VCaP (cell line): ENCODE measurements around the gene PRICKLE2.

Experiments used
- H3K27ac ChIP-seq: fragments of 450-650 bp; 2 replicates; pipeline ENCODE4 v1.5.1; 2017
- CTCF ChIP-seq: fragments of 450-650 bp; conservative IDR thresholded peaks from 2 replicates; pipeline ENCODE4 v1.5.1; 2017; ENCODE audit warnings: mild to moderate bottlenecking, moderate library complexity

PRICKLE2 gene

GRCh38 chr3:64268926-64269325 lies 43.7 kb upstream of the PRICKLE2 start:
- no peak for TF ChIP-seq CTCF
- peak overlapping the region; percentile 59 for H3K27ac ChIP-seq

GRCh38 chr3:64267721-64268604 lies 42.7 kb upstream of the PRICKLE2 start:
- H3K27ac ChIP-seq, result peak overlapping the region; percentile 59
- no peak for TF ChIP-seq CTCF

GRCh38 chr3:64266983-64267382 lies 41.7 kb upstream of the PRICKLE2 start:
- peak overlapping the region; percentile 59 for H3K27ac ChIP-seq
- no peak for TF ChIP-seq CTCF

- H3K27ac ChIP-seq, result peak overlapping the region; percentile 59
- no peak for TF ChIP-seq CTCF
Measured at GRCh38 chr3:64266065-64266931, 41.0 kb upstream of the PRICKLE2 start.

- no peak for TF ChIP-seq CTCF
- peak overlapping the region; percentile 59 for H3K27ac ChIP-seq
Measured at GRCh38 chr3:64265646-64266045, 40.4 kb upstream of the PRICKLE2 start.

GRCh38 chr3:64264501-64265109 lies 39.3 kb upstream of the PRICKLE2 start:
- peak overlapping the region; percentile 59 for H3K27ac ChIP-seq
- TF ChIP-seq CTCF, result no peak
